Gastrocnemius medialis (tissue), 4 donors: ENCODE data around the gene ZDHHC17. TPM values are rescaled to one million over a fixed set of nuclear protein-coding genes. Genes with fewer than 3 reads are reported as not detected.

ENCODE experiments used
- ATAC-seq, 2 donors: fragments of 150-250 bp; one replicate each; pipeline ENCODE4 v1.9.1; 2016
- DNase-seq, 2 donors: peaks; one replicate each; pipeline ENCODE4 v3.0.0-alpha.2; 2019
- H3K27ac ChIP-seq, 4 donors: fragments of 200-600 bp; sonication (generic); 1 replicate in 1 of 4; 2 replicates in 3 of 4; pipeline ENCODE4 v1.5.1; 2016 to 2018; ENCODE audit warnings: mild to moderate bottlenecking in 2 of 4, moderate library complexity in 1 of 4
- H3K27me3 ChIP-seq, 3 donors: fragments of 200-600 bp; sonication (generic) in 2 of 3; 1 replicate in 1 of 3; 2 replicates in 2 of 3; pipeline versions ENCODE4 v1.5.1 to v1.6.0; 2016 to 2019; ENCODE audit warnings: mild to moderate bottlenecking in 1 of 3, moderate library complexity in 1 of 3
- H3K36me3 ChIP-seq, 2 donors: fragments of 200-600 bp; sonication (generic) in 1 of 2; one replicate each; pipeline ENCODE4 v1.5.1; 2017 to 2018
- H3K4me1 ChIP-seq, 2 donors: fragments of 200-600 bp; sonication (generic) in 1 of 2; one replicate each; pipeline ENCODE4 v1.5.1; 2016 to 2017; ENCODE audit warnings: mild to moderate bottlenecking in 2 of 2
- H3K4me3 ChIP-seq, 4 donors: fragments of 200-600 bp; sonication (generic) in 3 of 4; 1 replicate in 1 of 4; 2 replicates in 3 of 4; pipeline ENCODE4 v1.5.1; 2016 to 2019; ENCODE audit warnings: mild to moderate bottlenecking in 2 of 4
- H3K9me3 ChIP-seq, 3 donors: fragments of 200-600 bp; sonication (generic) in 2 of 3; 1 replicate in 1 of 3; 2 replicates in 2 of 3; pipeline ENCODE4 v1.5.1; 2016 to 2019
- CTCF ChIP-seq, 5 experiments: fragments of 450-650 bp in 3 of 5; fragments of 200-600 bp in 2 of 5; sonication (generic) in 2 of 5; IDR thresholded peaks in 4 of 5; conservative IDR thresholded peaks in 1 of 5; 1 replicate in 4 of 5; 2 replicates in 1 of 5; pipeline ENCODE4 v1.5.1; 2016 to 2019; ENCODE audit warnings: antibody characterized with exemption in 5 of 5, mild to moderate bottlenecking in 3 of 5, moderate library complexity in 3 of 5
- POLR2A ChIP-seq, 2 donors: fragments of 450-650 bp; IDR thresholded peaks; one replicate each; pipeline ENCODE4 v1.6.1; 2017; ENCODE audit warnings: antibody characterized with exemption in 2 of 2, mild to moderate bottlenecking in 2 of 2, moderate library complexity in 2 of 2
- in situ Hi-C, 4 donors: fragments of 200-750 bp; cut with MboI; loops; one replicate each; pipeline versions ENCODE4 v1.15.0 to v1.8.0; 2017; ENCODE audit warnings: low sequenced_read_pairs in 4 of 4
- intact Hi-C: fragments of 100-400 bp; cut with DNase I; formaldehyde crosslinking; loops from one replicate; pipeline ENCODE4 v1.15.1; 2023; ENCODE audit warnings: low total_unique reads
- total RNA-seq, 4 donors: library from RNA; depleted of rRNA; stranded (reverse); fragments of >200 nt; gene quantifications; one replicate each; pipeline versions ENCODE4 v1.1.0 to v1.2.3, GENCODE V29; 2016

The ZDHHC17 gene
- total RNA-seq, 4 donors from 2014 or later: 15.5 to 35.6 (median 19.3) TPM

GRCh38 chr12:76811976-76812375 is 48.1 kb downstream of the ZDHHC17 start:
- TF ChIP-seq CTCF (IDR thresholded peaks at IDR 0.05 in 4 of 5, conservative IDR thresholded peaks at IDR 0.05 in 1 of 5): no peak
- no peak for TF ChIP-seq POLR2A (IDR thresholded peaks at IDR 0.05)
- in situ Hi-C loops: no loop called here
- no peak overlapping the region for H3K27ac ChIP-seq
- H3K4me3 ChIP-seq: no peak overlapping the region
- H3K4me1 ChIP-seq: peaks cover 0 to 4% of the 10 kb centered on the region in 2 donors
- no peaks in the 10 kb centered on the region for H3K9me3 ChIP-seq
- DNase-seq (no peak), ATAC-seq (no peak)
- intact Hi-C loops: no loop called here
- no peaks in the 10 kb centered on the region for H3K27me3 ChIP-seq
- H3K36me3 ChIP-seq: peaks cover 0 to 45% of the 10 kb centered on the region in 2 donors

GRCh38 chr12:76813265-76813664 is 49.4 kb downstream of the ZDHHC17 start:
- no peak for DNase-seq
- no peaks in the 10 kb centered on the region for H3K27me3 ChIP-seq
- H3K27ac ChIP-seq: no peak overlapping the region
- H3K4me1 ChIP-seq: peaks cover 0 to 4% of the 10 kb centered on the region in 2 donors
- no peak for ATAC-seq
- peaks cover 0 to 44% of the 10 kb centered on the region in 2 donors for H3K36me3 ChIP-seq
- in situ Hi-C loops: no loop called here
- H3K9me3 ChIP-seq: no peaks in the 10 kb centered on the region
- TF ChIP-seq POLR2A (IDR thresholded peaks at IDR 0.05): no peak
- no peak for TF ChIP-seq CTCF (IDR thresholded peaks at IDR 0.05 in 4 of 5, conservative IDR thresholded peaks at IDR 0.05 in 1 of 5)
- no peak overlapping the region for H3K4me3 ChIP-seq
- intact Hi-C loops: no loop called here

- H3K36me3 ChIP-seq: peaks cover 0 to 37% of the 10 kb centered on the region in 2 donors
Observed at GRCh38 chr12:76813972-76814371, 50.1 kb downstream of the ZDHHC17 start.

DNA sequence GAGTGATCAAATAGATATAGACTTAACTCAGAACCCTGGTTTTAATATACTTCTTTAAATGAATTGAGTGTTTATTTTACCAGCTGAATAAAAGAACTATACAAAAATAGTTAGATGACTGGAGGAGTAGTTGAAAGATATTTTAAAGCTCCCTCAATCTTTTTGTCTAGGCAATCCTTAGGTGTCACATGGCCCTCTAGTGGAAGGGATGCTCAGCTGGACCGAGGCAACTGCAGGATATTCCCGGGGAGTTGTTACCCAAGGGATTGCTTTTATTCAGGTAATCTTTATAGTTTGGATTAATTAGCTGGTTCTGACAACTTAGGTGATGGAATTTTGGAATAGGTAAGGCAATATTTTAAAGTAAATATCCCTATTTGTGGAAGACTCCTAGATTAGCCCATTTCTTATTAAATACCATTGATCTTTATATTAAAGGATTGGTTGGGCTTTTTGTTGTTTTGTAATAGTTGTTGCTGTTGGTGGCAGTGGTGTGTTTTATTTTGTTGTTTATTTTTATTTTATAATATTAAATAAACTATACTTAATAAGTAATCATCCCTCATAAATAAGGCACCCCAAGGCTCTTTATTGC is 57.1 kb downstream of the ZDHHC17 start:
- intact Hi-C loops (loop anchor here (1.0 kb wide), 1 partner anchor 200 kb away; no protein-coding TSS in a partner anchor), in situ Hi-C loops (no loop called here)
- TF ChIP-seq CTCF (IDR thresholded peaks at IDR 0.05 in 4 of 5, conservative IDR thresholded peaks at IDR 0.05 in 1 of 5) (peak in 4 of 5 experiments; percentile 16 to 65 (median 42)), POLR2A (IDR thresholded peaks at IDR 0.05) (no peak)
- peaks cover 0 to 14% of the 10 kb centered on the region in 2 donors for H3K4me1 ChIP-seq
- H3K27me3 ChIP-seq: no peaks in the 10 kb centered on the region
- no peaks in the 10 kb centered on the region for H3K9me3 ChIP-seq
- H3K27ac ChIP-seq: no peak overlapping the region
- no peak overlapping the region for H3K4me3 ChIP-seq
- no peak for DNase-seq
- peak; percentile 47 to 66 for ATAC-seq
- peaks cover 0 to 26% of the 10 kb centered on the region in 2 donors for H3K36me3 ChIP-seq

More at GRCh38 chr12:76813972-76814371, 50.1 kb downstream of the ZDHHC17 start:
- no peak for DNase-seq
- ATAC-seq: no peak
- Histone ChIP-seq H3K4me1 (peaks cover 0 to 4% of the 10 kb centered on the region in 2 donors), H3K9me3 (no peaks in the 10 kb centered on the region), H3K4me3 (no peak overlapping the region), H3K27me3 (no peaks in the 10 kb centered on the region), H3K27ac (no peak overlapping the region)
- in situ Hi-C loops: no loop called here
- intact Hi-C loops: no loop called here
- TF ChIP-seq POLR2A (IDR thresholded peaks at IDR 0.05) (no peak), CTCF (IDR thresholded peaks at IDR 0.05 in 4 of 5, conservative IDR thresholded peaks at IDR 0.05 in 1 of 5) (no peak)
